ENCODE measurements around the gene ALDH1A1. TPM values are rescaled to one million over a fixed set of nuclear protein-coding genes. Genes with fewer than 3 reads are reported as not detected.

ALDH1A1 gene
- total and polyA plus RNA-seq, 2 donors (not counting 3 experiments of a cell fraction or from before 2014, with no cell fraction given): 91.1 to 287 TPM

- no peak for FAIRE-seq
- H3K4me3 ChIP-seq (replicated peaks in 1 of 3; ENCODE audit: insufficient read depth in 1 of 3, low read depth in 1 of 3, low read length in 3 of 3): no peak overlapping the region
- CTCF ChIA-PET: interaction anchor here (2.0 to 2.5 kb wide), 2 partner anchors 10 to 111 kb away, joined by 6 to 9 read pairs; no protein-coding TSS in a partner anchor
Observed at GRCh38 chr9:72911816-72912215, 41.0 kb downstream of the ALDH1A1 start.

More at GRCh38 chr9:72911816-72912215, 41.0 kb downstream of the ALDH1A1 start:
- intact Hi-C loops (cut with micrococcal nuclease): loop anchor here (2.0 kb wide), 1 partner anchor 13 kb away; no protein-coding TSS in a partner anchor
- Histone ChIP-seq H3K9me1 (replicated peaks; ENCODE audit: control insufficient read depth, extremely low read depth, insufficient read depth, low read length) (no peaks in the 10 kb centered on the region), H2AFZ (ENCODE audit: low read depth, low read length) (no peak overlapping the region), H3K36me3 (ENCODE audit: control insufficient read depth in 2 of 2, extremely low read depth in 1 of 2, insufficient read depth in 2 of 2, low read length in 2 of 2) (peaks cover 4 to 10% of the 10 kb centered on the region in 2 experiments), H3K4me1 (ENCODE audit: control insufficient read depth, extremely low read depth, insufficient read depth, low read length) (no peaks in the 10 kb centered on the region), H4K20me1 (replicated peaks; ENCODE audit: control insufficient read depth, extremely low read depth, insufficient read depth, low read length) (no peaks in the 10 kb centered on the region), H3K27ac (ENCODE audit: insufficient read depth, low read depth, low read length) (no peak overlapping the region), H3K27me3 (ENCODE audit: control insufficient read depth in 2 of 2, insufficient read depth in 2 of 2, low read length in 2 of 2) (no peaks in the 10 kb centered on the region), H3K79me2 (ENCODE audit: control insufficient read depth, insufficient read depth, low read length) (no peaks in the 10 kb centered on the region), H3K9ac (replicated peaks; ENCODE audit: extremely low read depth, insufficient read depth, low read length) (no peak overlapping the region), H3K4me2 (ENCODE audit: insufficient read depth, low read length) (no peak overlapping the region), H3K9me3 (replicated peaks; ENCODE audit: control insufficient read depth, insufficient read depth, low read length) (no peaks in the 10 kb centered on the region)
- POLR2A ChIA-PET: no interaction called here
- no peak for TF ChIP-seq FOS (IDR thresholded peaks at IDR 0.05; ENCODE audit: borderline replicate concordance, insufficient read depth, low read length)
- TF ChIP-seq POLR2A (IDR thresholded peaks at IDR 0.05; ENCODE audit: low read depth, low read length): no peak
- no peak for TF ChIP-seq GATA2 (IDR thresholded peaks at IDR 0.05; ENCODE audit: insufficient read depth, insufficient read length, low read depth, low read length)
- TF ChIP-seq MAX (IDR thresholded peaks at IDR 0.05; ENCODE audit: insufficient read depth, insufficient read length): no peak
- TF ChIP-seq EZH2 (IDR thresholded peaks at IDR 0.05; ENCODE audit: borderline replicate concordance, low read depth, low read length, severe bottlenecking): no peak
- TF ChIP-seq POLR2AphosphoS5 (IDR thresholded peaks at IDR 0.05; ENCODE audit: insufficient read depth, low read depth, low read length): no peak
- no peak for TF ChIP-seq MYC (IDR thresholded peaks at IDR 0.05; ENCODE audit: low read depth, low read length)
- TF ChIP-seq CTCF (IDR thresholded peaks at IDR 0.05; ENCODE audit: extremely low read depth in 1 of 2, insufficient read depth in 1 of 2, low read depth in 1 of 2, low read length in 2 of 2): no peak
- no peak for TF ChIP-seq JUN (IDR thresholded peaks at IDR 0.05; ENCODE audit: borderline replicate concordance, insufficient read depth, insufficient read length, low read depth)
- no peak for DNase-seq (ENCODE audit: low read depth, low spot score)
- BruUV-seq (replicated peaks): no TSS peak
- dilution Hi-C loops (cut with MboI; ENCODE audit: extremely low pct_ligation_motif_present, low sequenced_read_pairs): no loop called here
